HepG2 (cell line): Measurements from ENCODE around the gene HELZ.

ENCODE experiments used
- ERF ChIP-seq: IDR thresholded peaks from 2 replicates; pipeline ENCODE4 v1.6.1; 2018; ENCODE audit warnings: missing biosample characterization, missing genetic modification reagents
- HMG20A ChIP-seq: IDR thresholded peaks from 2 replicates; pipeline ENCODE4 v1.6.1; 2016; ENCODE audit warnings: borderline replicate concordance
- LBX2 ChIP-seq: sonication (generic); formaldehyde crosslinking; IDR thresholded peaks from 2 replicates; pipeline ENCODE4 v1.5.0; 2020; ENCODE audit warnings: missing genetic modification reagents, mild to moderate bottlenecking, borderline replicate concordance
- NR2F6 ChIP-seq, 2 experiments: IDR thresholded peaks; 2 replicates each; pipeline ENCODE4 v1.6.1; 2016; ENCODE audit warnings: antibody characterized with exemption in 1 of 2, mild to moderate bottlenecking in 1 of 2
- TAF1 ChIP-seq: sonication (generic); formaldehyde crosslinking; IDR thresholded peaks from 2 replicates; pipeline ENCODE4 v1.4.0; 2020; ENCODE audit warnings: missing genetic modification reagents
- UBTF ChIP-seq: sonication (generic); formaldehyde crosslinking; IDR thresholded peaks from 2 replicates; pipeline ENCODE4 v1.4.0; 2020; ENCODE audit warnings: mild to moderate bottlenecking, missing genetic modification reagents
- ZBTB7A ChIP-seq: sonication (generic); formaldehyde crosslinking; IDR thresholded peaks from 2 replicates; pipeline ENCODE4 v1.8.0; 2022; ENCODE audit warnings: mild to moderate bottlenecking, missing genetic modification reagents
- ZFP62 ChIP-seq: sonication (generic); formaldehyde crosslinking; IDR thresholded peaks from 2 replicates; pipeline ENCODE4 v1.4.0; 2020; ENCODE audit warnings: missing genetic modification reagents

GRCh38 chr17:67055811-67056745 lies 188.9 kb downstream of the HELZ start:
- no peak for TF ChIP-seq ZFP62 (CRISPR knock-in tag)
- no peak for TF ChIP-seq NR2F6 (IDR thresholded peaks at IDR 0.05)
- no peak for TF ChIP-seq NR2F6 (CRISPR knock-in tag; IDR thresholded peaks at IDR 0.05)
- TF ChIP-seq TAF1 (CRISPR knock-in tag), result no peak
- TF ChIP-seq ZBTB7A (CRISPR knock-in tag), result no peak
- no peak for TF ChIP-seq UBTF (CRISPR knock-in tag)
- no peak for TF ChIP-seq LBX2 (CRISPR knock-in tag)
- no peak for TF ChIP-seq HMG20A (CRISPR knock-in tag)
- TF ChIP-seq ERF (CRISPR knock-in tag), result no peak
